ENCODE data around the gene PIK3R3.

- TF ChIP-seq CTCF (optimal IDR thresholded peaks at IDR 0.05 in 1 of 3, IDR thresholded peaks at IDR 0.05 in 1 of 3, conservative IDR thresholded peaks at IDR 0.05 in 1 of 3; ENCODE audit: extremely low read depth in 1 of 3, insufficient read depth in 2 of 3, low read length in 3 of 3) (no peak), EZH2 (IDR thresholded peaks at IDR 0.05; ENCODE audit: low read length) (no peak)
Observed at GRCh38 chr1:46010611-46011010, 121.8 kb downstream of the PIK3R3 start.

Data from keratinocyte (primary cell).